ENCODE results near the gene TMEM229B. TPM values are rescaled to one million over a fixed set of nuclear protein-coding genes. Genes with fewer than 3 reads are reported as not detected.

Gene TMEM229B
- total RNA-seq, 1 donor from 2014 or later = 1.3 TPM

- Mint-ChIP-seq H3K9me3 (ENCODE audit: unreplicated experiment) (peaks cover 2% of the 10 kb centered on the region), H3K36me3 (ENCODE audit: low read depth, unreplicated experiment) (no peaks in the 10 kb centered on the region), H3K27me3 (ENCODE audit: low read depth, unreplicated experiment) (peaks cover 12% of the 10 kb centered on the region), H3K4me1 (ENCODE audit: low read depth, unreplicated experiment) (peaks cover 6% of the 10 kb centered on the region), H3K4me3 (ENCODE audit: unreplicated experiment) (no peak overlapping the region), H3K27ac (ENCODE audit: unreplicated experiment) (no peak overlapping the region)
- no peaks in the 10 kb centered on the region for H3K36me3 ChIP-seq (ENCODE audit: insufficient read depth, low read length)
- no peak overlapping the region for H3K27ac ChIP-seq (ENCODE audit: low read depth, low read length)
- H3K9ac ChIP-seq (ENCODE audit: low read length) = no peak overlapping the region
- H3K4me3 ChIP-seq (ENCODE audit: insufficient read depth, low read depth, low read length) = no peak overlapping the region
- H2AFZ ChIP-seq (ENCODE audit: low read depth, low read length) = no peak overlapping the region
- FAIRE-seq (no peak), DNase-seq (ENCODE audit: low read depth) (no peak)
- no peaks in the 10 kb centered on the region for H4K20me1 ChIP-seq (ENCODE audit: insufficient read depth, low read length)
- no peaks in the 10 kb centered on the region for H3K79me2 ChIP-seq (ENCODE audit: insufficient read depth, low read length)
- no peaks in the 10 kb centered on the region for H3K9me3 ChIP-seq (ENCODE audit: insufficient read depth, low read depth, low read length)
- H3K4me2 ChIP-seq (ENCODE audit: low read length) = no peak overlapping the region
- TF ChIP-seq EZH2 (IDR thresholded peaks at IDR 0.05; ENCODE audit: insufficient read depth, low read length) = no peak
- TF ChIP-seq CTCF (IDR thresholded peaks at IDR 0.05; ENCODE audit: insufficient read depth, low read depth, low read length) = no peak
- no peaks in the 10 kb centered on the region for H3K4me1 ChIP-seq (ENCODE audit: insufficient read depth, low read length)
- H3K27me3 ChIP-seq (ENCODE audit: insufficient read depth, low read length) = no peaks in the 10 kb centered on the region
These were observed 4.8 kb downstream of the TMEM229B start for GRCh38 chr14:67483579-67484285.

- Mint-ChIP-seq H3K27me3 (ENCODE audit: low read depth, unreplicated experiment) (peaks cover 10% of the 10 kb centered on the region), H3K9me3 (ENCODE audit: unreplicated experiment) (peaks cover 2% of the 10 kb centered on the region), H3K4me1 (ENCODE audit: low read depth, unreplicated experiment) (peaks cover 13% of the 10 kb centered on the region), H3K4me3 (ENCODE audit: unreplicated experiment) (no peak overlapping the region), H3K36me3 (ENCODE audit: low read depth, unreplicated experiment) (no peaks in the 10 kb centered on the region), H3K27ac (ENCODE audit: unreplicated experiment) (no peak overlapping the region)
- Histone ChIP-seq H3K79me2 (ENCODE audit: insufficient read depth, low read length) (no peaks in the 10 kb centered on the region), H3K4me1 (ENCODE audit: insufficient read depth, low read length) (no peaks in the 10 kb centered on the region), H3K27ac (ENCODE audit: low read depth, low read length) (no peak overlapping the region), H3K36me3 (ENCODE audit: insufficient read depth, low read length) (no peaks in the 10 kb centered on the region), H4K20me1 (ENCODE audit: insufficient read depth, low read length) (no peaks in the 10 kb centered on the region), H3K4me2 (ENCODE audit: low read length) (no peak overlapping the region), H2AFZ (ENCODE audit: low read depth, low read length) (no peak overlapping the region), H3K9ac (ENCODE audit: low read length) (no peak overlapping the region), H3K27me3 (ENCODE audit: insufficient read depth, low read length) (no peaks in the 10 kb centered on the region), H3K9me3 (ENCODE audit: insufficient read depth, low read depth, low read length) (no peaks in the 10 kb centered on the region), H3K4me3 (ENCODE audit: insufficient read depth, low read depth, low read length) (no peak overlapping the region)
- TF ChIP-seq CTCF (IDR thresholded peaks at IDR 0.05; ENCODE audit: insufficient read depth, low read depth, low read length) = no peak
- no peak for TF ChIP-seq EZH2 (IDR thresholded peaks at IDR 0.05; ENCODE audit: insufficient read depth, low read length)
- DNase-seq (ENCODE audit: low read depth) (no peak), FAIRE-seq (no peak)
These were observed 6.0 kb downstream of the TMEM229B start for GRCh38 chr14:67482231-67483164.
